ENCODE measurements around the gene ERCC1. TPM values are rescaled to one million over a fixed set of nuclear protein-coding genes. Genes with fewer than 3 reads are reported as not detected.
"Not testable (repeated sequence)": the region's sequence is repeated elsewhere in the genome, so short reads cannot be mapped to it uniquely, and the experiment has no call there.

The ERCC1 gene
- total RNA-seq, 1 donor = 96.3 TPM

GRCh38 chr19:45413497-45413896, 10.2 kb downstream of the ERCC1 start:
- H3K4me3 ChIP-seq (ENCODE audit: insufficient read depth, low read length) = no peak overlapping the region
- TF ChIP-seq CTCF (IDR thresholded peaks at IDR 0.05; ENCODE audit: extremely low read depth, low read depth, low read length) = no peak
- no peaks in the 10 kb centered on the region for H4K20me1 ChIP-seq (ENCODE audit: insufficient read depth, low read length)
- H2AFZ ChIP-seq (ENCODE audit: low read length) = no peak overlapping the region
- H3K79me2 ChIP-seq (ENCODE audit: insufficient read depth, low read length) = peaks cover 10% of the 10 kb centered on the region
- H3K4me2 ChIP-seq (ENCODE audit: insufficient read depth, low read length) = no peak overlapping the region
- H3K4me1 ChIP-seq (ENCODE audit: insufficient read depth, low read length) = no peaks in the 10 kb centered on the region
- peaks cover 55% of the 10 kb centered on the region for H3K36me3 ChIP-seq (ENCODE audit: insufficient read depth, low read length)
- no peaks in the 10 kb centered on the region for H3K27me3 ChIP-seq (ENCODE audit: insufficient read depth, low read length)
- no peak overlapping the region for H3K27ac ChIP-seq (ENCODE audit: low read depth, low read length)
- no peak for DNase-seq (ENCODE audit: insufficient read length, low spot score, missing footprints)
- H3K9me3 ChIP-seq (ENCODE audit: low read depth, low read length) = no peaks in the 10 kb centered on the region

- not testable (repeated sequence) for H3K4me1 ChIP-seq (ENCODE audit: insufficient read depth, low read length); H3K27me3 ChIP-seq (ENCODE audit: insufficient read depth, low read length); H3K9me3 ChIP-seq (ENCODE audit: low read depth, low read length); DNase-seq (ENCODE audit: insufficient read length, low spot score, missing footprints); H3K27ac ChIP-seq (ENCODE audit: low read depth, low read length); H3K4me3 ChIP-seq (ENCODE audit: insufficient read depth, low read length); H4K20me1 ChIP-seq (ENCODE audit: insufficient read depth, low read length); H2AFZ ChIP-seq (ENCODE audit: low read length); H3K4me2 ChIP-seq (ENCODE audit: insufficient read depth, low read length)
- peaks cover 42% of the 10 kb centered on the region for H3K36me3 ChIP-seq (ENCODE audit: insufficient read depth, low read length)
- peaks cover 16% of the 10 kb centered on the region for H3K79me2 ChIP-seq (ENCODE audit: insufficient read depth, low read length)
These were observed 13.4 kb downstream of the ERCC1 start for GRCh38 chr19:45410330-45410729.

- Histone ChIP-seq H3K9me3 (ENCODE audit: low read depth, low read length) (no peaks in the 10 kb centered on the region), H3K36me3 (ENCODE audit: insufficient read depth, low read length) (peaks cover 38% of the 10 kb centered on the region), H3K27ac (ENCODE audit: low read depth, low read length) (no peak overlapping the region), H3K4me3 (ENCODE audit: insufficient read depth, low read length) (no peak overlapping the region), H3K4me1 (ENCODE audit: insufficient read depth, low read length) (peaks cover 7% of the 10 kb centered on the region), H3K79me2 (ENCODE audit: insufficient read depth, low read length) (peaks cover 16% of the 10 kb centered on the region), H3K27me3 (ENCODE audit: insufficient read depth, low read length) (no peaks in the 10 kb centered on the region), H3K4me2 (ENCODE audit: insufficient read depth, low read length) (no peak overlapping the region), H4K20me1 (ENCODE audit: insufficient read depth, low read length) (no peaks in the 10 kb centered on the region), H2AFZ (ENCODE audit: low read length) (no peak overlapping the region)
- no peak for TF ChIP-seq CTCF (IDR thresholded peaks at IDR 0.05; ENCODE audit: extremely low read depth, low read depth, low read length)
- DNase-seq (ENCODE audit: insufficient read length, low spot score, missing footprints) = no peak
These were observed 14.2 kb downstream of the ERCC1 start for GRCh38 chr19:45409557-45409920.

GRCh38 chr19:45408830-45409556, 14.7 kb downstream of the ERCC1 start:
- peaks cover 16% of the 10 kb centered on the region for H3K79me2 ChIP-seq (ENCODE audit: insufficient read depth, low read length)
- no peak for TF ChIP-seq CTCF (IDR thresholded peaks at IDR 0.05; ENCODE audit: extremely low read depth, low read depth, low read length)
- H3K9me3 ChIP-seq (ENCODE audit: low read depth, low read length) = no peaks in the 10 kb centered on the region
- no peaks in the 10 kb centered on the region for H3K27me3 ChIP-seq (ENCODE audit: insufficient read depth, low read length)
- H3K27ac ChIP-seq (ENCODE audit: low read depth, low read length) = no peak overlapping the region
- no peak overlapping the region for H3K4me2 ChIP-seq (ENCODE audit: insufficient read depth, low read length)
- H3K4me1 ChIP-seq (ENCODE audit: insufficient read depth, low read length) = peaks cover 10% of the 10 kb centered on the region
- no peak overlapping the region for H3K4me3 ChIP-seq (ENCODE audit: insufficient read depth, low read length)
- no peaks in the 10 kb centered on the region for H4K20me1 ChIP-seq (ENCODE audit: insufficient read depth, low read length)
- H2AFZ ChIP-seq (ENCODE audit: low read length) = no peak overlapping the region
- DNase-seq (ENCODE audit: insufficient read length, low spot score, missing footprints) = no peak
- H3K36me3 ChIP-seq (ENCODE audit: insufficient read depth, low read length) = peaks cover 32% of the 10 kb centered on the region
